ENCODE data around the gene AVPI1.

AVPI1 gene

GRCh38 chr10:97713339-97713825 lies 26.3 kb upstream of the AVPI1 start, which contains the start of gene MARVELD1:
Gene MARVELD1, plus strand, starts transcription at chr10:97713730. Its CDS starts 147 bp downstream, at chr10:97713877.
- no peaks in the 10 kb centered on the region for H4K20me1 ChIP-seq (ENCODE audit: insufficient read depth, low read length)
- H3K9ac ChIP-seq (ENCODE audit: low read length): peak within 1 kb of the TSS; percentile 40; the same call in 1 of the 2 replicates
- H2AFZ ChIP-seq (ENCODE audit: low read length): peak within 1 kb of the TSS; percentile 83
- H3K9me2 ChIP-seq (replicated peaks; ENCODE audit: insufficient read depth, low read length): no peaks in the 10 kb centered on the region
- H3F3A ChIP-seq (ENCODE audit: insufficient read depth, low read length): no peaks in the 10 kb centered on the region
- no peak for DNase-seq
- no peak for TF ChIP-seq CTCF (IDR thresholded peaks at IDR 0.05; ENCODE audit: low read length)
- no peak for TF ChIP-seq EZH2 (optimal IDR thresholded peaks at IDR 0.05; ENCODE audit: low read depth, low read length)
- TF ChIP-seq EZH2phosphoT487 (IDR thresholded peaks at IDR 0.05; ENCODE audit: low read length): no peak
- H3K4me2 ChIP-seq (ENCODE audit: low read depth, low read length): peak within 1 kb of the TSS; percentile 92
- no peak within 1 kb of the TSS for H3K27ac ChIP-seq (ENCODE audit: low read length)
- peak within 1 kb of the TSS; percentile 68 for H3K4me3 ChIP-seq (ENCODE audit: low read length)
- peaks cover 18% of the 10 kb centered on the region for H3K27me3 ChIP-seq (replicated peaks; ENCODE audit: insufficient read depth, low read length)
- H3K36me3 ChIP-seq (replicated peaks; ENCODE audit: insufficient read depth, low read length): no peaks in the 10 kb centered on the region
- H3K4me1 ChIP-seq (ENCODE audit: low read length): peaks cover 7% of the 10 kb centered on the region; the same call in 1 of the 2 replicates
- no peaks in the 10 kb centered on the region for H3K79me2 ChIP-seq (ENCODE audit: low read length)
- H3K9me3 ChIP-seq (replicated peaks; ENCODE audit: insufficient read depth, low read length): no peaks in the 10 kb centered on the region

- Histone ChIP-seq H4K20me1 (ENCODE audit: insufficient read depth, low read length) (no peaks in the 10 kb centered on the region), H3F3A (ENCODE audit: insufficient read depth, low read length) (no peaks in the 10 kb centered on the region), H2AFZ (ENCODE audit: low read length) (no peak overlapping the region), H3K9ac (ENCODE audit: low read length) (no peak overlapping the region), H3K79me2 (ENCODE audit: low read length) (no peaks in the 10 kb centered on the region), H3K36me3 (replicated peaks; ENCODE audit: insufficient read depth, low read length) (no peaks in the 10 kb centered on the region), H3K4me2 (ENCODE audit: low read depth, low read length) (no peak overlapping the region), H3K4me1 (ENCODE audit: low read length) (peaks cover 7% of the 10 kb centered on the region; the same call in 1 of the 2 replicates), H3K4me3 (ENCODE audit: low read length) (no peak overlapping the region), H3K27ac (ENCODE audit: low read length) (no peak overlapping the region), H3K9me3 (replicated peaks; ENCODE audit: insufficient read depth, low read length) (no peaks in the 10 kb centered on the region), H3K27me3 (replicated peaks; ENCODE audit: insufficient read depth, low read length) (peaks cover 18% of the 10 kb centered on the region), H3K9me2 (replicated peaks; ENCODE audit: insufficient read depth, low read length) (no peaks in the 10 kb centered on the region)
- DNase-seq: no peak
- TF ChIP-seq EZH2 (optimal IDR thresholded peaks at IDR 0.05; ENCODE audit: low read depth, low read length) (no peak), CTCF (IDR thresholded peaks at IDR 0.05; ENCODE audit: low read length) (no peak), EZH2phosphoT487 (IDR thresholded peaks at IDR 0.05; ENCODE audit: low read length) (no peak)
Observed at GRCh38 chr10:97711640-97712572, 24.9 kb upstream of the AVPI1 start.

- TF ChIP-seq EZH2 (optimal IDR thresholded peaks at IDR 0.05; ENCODE audit: low read depth, low read length) (no peak), CTCF (IDR thresholded peaks at IDR 0.05; ENCODE audit: low read length) (peak; percentile 64)
- no peak overlapping the region for H3K27ac ChIP-seq (ENCODE audit: low read length)
- H3K9ac ChIP-seq (ENCODE audit: low read length): no peak overlapping the region
- H3K4me1 ChIP-seq (ENCODE audit: low read length): 0 out of 2 replicates have a peak, but pooled peaks cover 3% of the 10 kb centered on the region
- peaks cover 12% of the 10 kb centered on the region for H3K27me3 ChIP-seq (replicated peaks; ENCODE audit: insufficient read depth, low read length)
- no peaks in the 10 kb centered on the region for H3K9me3 ChIP-seq (replicated peaks; ENCODE audit: insufficient read depth, low read length)
- H3F3A ChIP-seq (ENCODE audit: insufficient read depth, low read length): no peaks in the 10 kb centered on the region
- no peak overlapping the region for H2AFZ ChIP-seq (ENCODE audit: low read length)
- H3K4me2 ChIP-seq (ENCODE audit: low read depth, low read length): no peak overlapping the region
- H3K36me3 ChIP-seq (replicated peaks; ENCODE audit: insufficient read depth, low read length): no peaks in the 10 kb centered on the region
- H3K4me3 ChIP-seq (ENCODE audit: low read length): no peak overlapping the region
- H3K79me2 ChIP-seq (ENCODE audit: low read length): no peaks in the 10 kb centered on the region
- DNase-seq: no peak
- no peaks in the 10 kb centered on the region for H3K9me2 ChIP-seq (replicated peaks; ENCODE audit: insufficient read depth, low read length)
- H4K20me1 ChIP-seq (ENCODE audit: insufficient read depth, low read length): no peaks in the 10 kb centered on the region
Observed at GRCh38 chr10:97708976-97709946, 22.2 kb upstream of the AVPI1 start.
